Uterus (tissue), 2 donors: ENCODE results near the gene SERAC1.

Experiments
- CTCF ChIP-seq, 4 experiments: fragments of 200-600 bp in 2 of 4; fragments of 450-650 bp in 2 of 4; sonication (generic) in 2 of 4; IDR thresholded peaks; one replicate each; pipeline ENCODE4 v1.5.1; 2016 to 2019; ENCODE audit warnings: antibody characterized with exemption in 4 of 4, mild to moderate bottlenecking in 2 of 4, moderate library complexity in 1 of 4
- POLR2A ChIP-seq, 2 donors: fragments of 450-650 bp; IDR thresholded peaks; one replicate each; pipeline ENCODE4 v1.6.1; 2016; ENCODE audit warnings: antibody characterized with exemption in 2 of 2, mild to moderate bottlenecking in 1 of 2, moderate library complexity in 1 of 2

- TF ChIP-seq POLR2A (IDR thresholded peaks at IDR 0.05) (no peak), CTCF (IDR thresholded peaks at IDR 0.05) (no peak)
Observed at GRCh38 chr6:158080849-158081656, 87.0 kb downstream of the SERAC1 start.
